C1 segment of cervical spinal cord (tissue), 14 donors: Measurements from ENCODE around the gene SHANK3.
"Not testable (repeated sequence)": the region's sequence is repeated elsewhere in the genome, so short reads cannot be mapped to it uniquely, and the experiment has no call there.

Experiments
- DNase-seq, 14 donors: peaks; one replicate each; lab custom pipeline; 2025; lab: John Stamatoyannopoulos, UW

Gene SHANK3

GRCh38 chr22:50672471-50673230 is at the start of gene SHANK3:
Gene SHANK3 (plus strand): TSS chr22:50672823.
- DNase-seq, result no peak

- no peak for DNase-seq
Observed at GRCh38 chr22:50624347-50625130, 48.1 kb upstream of the SHANK3 start.

- no peak for DNase-seq
Observed at GRCh38 chr22:50625131-50625567, 47.5 kb upstream of the SHANK3 start.

- DNase-seq, result no peak
Observed at GRCh38 chr22:50625568-50626313, 46.9 kb upstream of the SHANK3 start.

- DNase-seq, result no peak
Observed at GRCh38 chr22:50626314-50626849, 46.2 kb upstream of the SHANK3 start.

- DNase-seq, result no peak
Observed at GRCh38 chr22:50626850-50627641, 45.6 kb upstream of the SHANK3 start.

GRCh38 chr22:50627642-50628542 is 44.7 kb upstream of the SHANK3 start, which contains the start of gene ARSA:
Gene ARSA (minus strand): TSS chr22:50628152. CDS start chr22:50627779, 373 bp downstream.
- peak in 13 of 14 donors; percentile 27 to 89 (median 74) for DNase-seq

GRCh38 chr22:50628543-50629134 is 44.0 kb upstream of the SHANK3 start:
- DNase-seq, result no peak

- peak in 1 of 14 donors; percentile 71 for DNase-seq
Observed at GRCh38 chr22:50630376-50630775, 42.2 kb upstream of the SHANK3 start.

GRCh38 chr22:50633086-50633485 is 39.5 kb upstream of the SHANK3 start:
- no peak for DNase-seq

- no peak for DNase-seq
Observed at GRCh38 chr22:50633771-50634170, 38.9 kb upstream of the SHANK3 start.

- DNase-seq, result no peak
Observed at GRCh38 chr22:50635591-50635990, 37.0 kb upstream of the SHANK3 start.

- not testable (repeated sequence) for DNase-seq
Observed at GRCh38 chr22:50640296-50640695, 32.3 kb upstream of the SHANK3 start.

GRCh38 chr22:50640857-50641647 is 31.6 kb upstream of the SHANK3 start:
- DNase-seq, result no peak

- peak in 3 of 14 donors; percentile 26 to 42 (median 29) for DNase-seq
Observed at GRCh38 chr22:50641696-50642607, 30.7 kb upstream of the SHANK3 start.

- not testable (repeated sequence) for DNase-seq
Observed at GRCh38 chr22:50643021-50643820, 29.4 kb upstream of the SHANK3 start.

GRCh38 chr22:50643821-50644101 is 28.9 kb upstream of the SHANK3 start:
- not testable (repeated sequence) for DNase-seq
